HG03575 (cell line): Measurements from ENCODE around the gene B2M.
A peak's percentile ranks its signal among the peaks of the same experiment; 100 is the strongest.
"Not testable (repeated sequence)": the region's sequence is repeated elsewhere in the genome, so short reads cannot be mapped to it uniquely, and the experiment has no call there.

Experiments used
- ATAC-seq: cut with Tn5 transposase; IDR thresholded peaks from one replicate; pipeline ENCODE4 v1.9.1; 2021; ENCODE audit not compliant: unreplicated experiment, insufficient number of reproducible peaks, low FRiP score; ENCODE audit errors: extremely low read depth

The B2M gene

GRCh38 chr15:44719293-44719999 lies 8.1 kb downstream of the B2M start:
- ATAC-seq: no peak

GRCh38 chr15:44720000-44720435 lies 8.7 kb downstream of the B2M start:
- ATAC-seq: not testable (repeated sequence)

- ATAC-seq: no peak
Observed at GRCh38 chr15:44720460-44721176, 9.3 kb downstream of the B2M start.

- ATAC-seq: no peak
Observed at GRCh38 chr15:44722011-44722410, 10.7 kb downstream of the B2M start.

- no peak for ATAC-seq
Observed at GRCh38 chr15:44726136-44726535, 14.8 kb downstream of the B2M start.

GRCh38 chr15:44726568-44727484 lies 15.5 kb downstream of the B2M start:
- ATAC-seq: no peak

- ATAC-seq: no peak
Observed at GRCh38 chr15:44727485-44728231, 16.3 kb downstream of the B2M start.

GRCh38 chr15:44728232-44728575 lies 16.9 kb downstream of the B2M start:
- not testable (repeated sequence) for ATAC-seq

- ATAC-seq: peak; percentile 45
Observed at GRCh38 chr15:44728576-44729407, 17.5 kb downstream of the B2M start.

- ATAC-seq: no peak
Observed at GRCh38 chr15:44729408-44730127, 18.3 kb downstream of the B2M start.

- no peak for ATAC-seq
Observed at GRCh38 chr15:44734839-44735481, 23.6 kb downstream of the B2M start.

GRCh38 chr15:44735482-44736180 lies 24.3 kb downstream of the B2M start:
- ATAC-seq: no peak

GRCh38 chr15:44736181-44736765 lies 25.0 kb downstream of the B2M start, which contains the start of gene TRIM69:
TSS of gene TRIM69 (plus strand) at chr15:44736528. CDS start at chr15:44736705, 177 bp downstream.
- no peak for ATAC-seq

- no peak for ATAC-seq
Observed at GRCh38 chr15:44738340-44738984, 27.1 kb downstream of the B2M start.

GRCh38 chr15:44739222-44739847 lies 28.0 kb downstream of the B2M start:
- not testable (repeated sequence) for ATAC-seq
